NB4 (cell line): ENCODE data around the gene DGKI.

ENCODE experiments used
- DNase-seq: peaks from one replicate; pipeline ENCODE4 v3.0.0; 2010; ENCODE audit warnings: low read depth
- H3K4me3 ChIP-seq: one replicate; pipeline ENCODE4 v1.5.1; 2011; ENCODE audit warnings: mild to moderate bottlenecking, low read depth, low read length, moderate library complexity
- CTCF ChIP-seq: IDR thresholded peaks from one replicate; pipeline ENCODE4 v1.5.1; 2012; ENCODE audit warnings: low read depth, low read length
- MYC ChIP-seq: IDR thresholded peaks from 2 replicates; pipeline ENCODE4 v1.6.1; 2011; ENCODE audit warnings: low read depth, low read length
- POLR2A ChIP-seq: IDR thresholded peaks from 2 replicates; pipeline ENCODE4 v1.6.1; 2011; ENCODE audit warnings: mild to moderate bottlenecking; ENCODE audit not compliant: insufficient read length; ENCODE audit errors: extremely low read depth
- TF ChIP-seq, protein P1 (sequence below): IDR thresholded peaks from 2 replicates; pipeline ENCODE4 v1.6.1; 2011; ENCODE audit warnings: low read depth, low read length

Gene DGKI

DNA sequence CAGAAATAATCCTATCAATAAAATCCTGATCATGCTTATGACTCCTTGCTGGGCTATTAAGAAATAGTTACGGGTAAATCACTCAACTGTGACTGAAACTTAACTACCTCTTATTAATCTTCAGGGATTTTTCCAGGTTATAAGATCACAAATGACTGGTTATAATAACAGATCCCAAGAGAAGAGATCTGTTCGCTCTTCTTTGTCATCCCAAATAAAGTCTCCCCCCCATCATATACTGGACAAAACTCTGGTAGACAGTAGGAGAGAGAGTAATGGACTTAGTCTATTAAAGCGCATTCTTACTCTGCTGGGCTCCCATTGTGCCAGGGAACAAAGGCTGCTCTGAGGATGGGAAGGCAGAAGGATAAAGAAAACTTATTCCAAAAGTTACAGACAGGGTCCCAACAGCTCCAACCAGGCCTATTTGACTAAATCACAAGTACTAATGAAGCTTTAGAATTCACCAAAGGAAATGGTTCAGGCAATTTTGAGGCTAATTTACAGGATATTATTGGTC is 233.7 kb downstream of the DGKI start:
- no peak overlapping the region for H3K4me3 ChIP-seq
- TF ChIP-seq, protein P1, sequence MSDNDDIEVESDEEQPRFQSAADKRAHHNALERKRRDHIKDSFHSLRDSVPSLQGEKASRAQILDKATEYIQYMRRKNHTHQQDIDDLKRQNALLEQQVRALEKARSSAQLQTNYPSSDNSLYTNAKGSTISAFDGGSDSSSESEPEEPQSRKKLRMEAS: no peak
- no peak for TF ChIP-seq CTCF
- TF ChIP-seq MYC: no peak
- TF ChIP-seq POLR2A: no peak
- no peak for DNase-seq

- H3K4me3 ChIP-seq: no peak overlapping the region
- no peak for DNase-seq
- TF ChIP-seq CTCF (no peak), MYC (no peak), POLR2A (no peak)
- TF ChIP-seq, protein P1: no peak
These were observed 235.2 kb downstream of the DGKI start for GRCh38 chr7:137611606-137612005.

GRCh38 chr7:137609500-137609899 is 237.3 kb downstream of the DGKI start:
- TF ChIP-seq MYC (no peak), CTCF (no peak), POLR2A (no peak)
- TF ChIP-seq, protein P1: no peak
- no peak overlapping the region for H3K4me3 ChIP-seq
- DNase-seq: no peak

DNA sequence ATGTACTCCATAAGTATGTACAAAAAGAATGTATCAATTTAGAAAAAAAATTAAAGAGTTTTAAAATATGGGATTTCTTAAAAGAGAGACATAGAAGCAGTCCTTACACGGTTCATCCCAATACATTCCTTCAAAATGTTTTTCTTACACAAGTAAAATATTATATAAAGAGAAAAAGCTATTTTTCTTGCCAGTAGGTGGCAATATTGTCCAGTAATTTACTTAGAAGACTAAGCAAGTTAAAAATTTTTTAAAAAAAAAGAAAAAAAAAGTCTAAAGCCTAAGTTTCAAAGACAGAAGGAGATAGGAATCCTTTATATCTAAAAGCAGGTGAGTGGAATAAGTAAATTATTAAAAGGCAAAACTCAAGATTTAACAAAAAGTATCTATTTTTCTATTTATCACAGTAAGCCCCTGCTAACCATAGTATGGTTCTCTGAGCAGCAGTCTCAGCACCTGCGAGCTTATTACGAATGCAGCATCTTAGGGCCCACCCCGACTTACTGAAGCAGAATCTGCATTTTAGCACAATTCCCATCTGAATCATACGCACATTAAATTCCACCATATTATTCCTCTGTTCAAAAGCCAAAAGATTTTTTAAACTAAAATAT is 240.6 kb downstream of the DGKI start:
- TF ChIP-seq CTCF: peak; percentile 9
- TF ChIP-seq POLR2A: no peak
- no peak overlapping the region for H3K4me3 ChIP-seq
- peak; percentile 63 for DNase-seq

DNA sequence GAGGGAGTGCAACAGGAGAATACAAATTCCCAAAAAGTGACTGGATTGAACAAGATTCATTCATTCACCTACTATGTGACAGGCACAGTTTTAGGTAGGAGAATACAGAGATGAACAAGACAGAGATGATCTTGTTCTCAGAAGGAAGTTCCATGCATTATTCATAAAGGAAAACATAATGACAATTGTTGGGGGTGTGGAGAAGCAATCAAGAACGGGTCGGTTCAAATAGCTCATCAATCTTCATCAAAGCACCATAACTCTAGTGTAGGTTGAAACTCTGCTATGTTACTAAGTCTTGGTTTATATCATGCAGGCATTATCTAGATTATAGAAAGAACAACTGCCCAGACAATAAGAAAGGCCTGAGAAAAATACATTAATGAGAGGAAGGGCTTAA is 243.7 kb downstream of the DGKI start:
- no peak overlapping the region for H3K4me3 ChIP-seq
- DNase-seq: no peak
- TF ChIP-seq, protein P1: no peak
- TF ChIP-seq POLR2A (no peak), CTCF (no peak), MYC (no peak)

- H3K4me3 ChIP-seq: no peak overlapping the region
- no peak for DNase-seq
- TF ChIP-seq, protein P1: no peak
- TF ChIP-seq MYC (no peak), CTCF (no peak), POLR2A (no peak)
These were observed 245.1 kb downstream of the DGKI start for GRCh38 chr7:137601642-137602041.
